RPMI7951 (cell line): ENCODE data around the gene RALGDS. TPM values are rescaled to one million over a fixed set of nuclear protein-coding genes. Genes with fewer than 3 reads are reported as not detected.
A peak's percentile ranks its signal among the peaks of the same experiment; 100 is the strongest.
"Not testable (repeated sequence)": the region's sequence is repeated elsewhere in the genome, so short reads cannot be mapped to it uniquely, and the experiment has no call there.

ENCODE experiments used
- DNase-seq: peaks from one replicate; pipeline ENCODE4 v3.0.0-alpha.2; 2012; ENCODE audit warnings: low read depth
- total RNA-seq: library from RNA; depleted of rRNA; stranded (reverse); fragments of >200 nt; shearing (Covaris generic); gene quantifications from 2 replicates; pipeline ENCODE4 v1.2.3, GENCODE V29; 2014

The RALGDS gene
- total RNA-seq, 1 experiment from 2014 or later = 18.9 TPM

GRCh38 chr9:133107961-133108793 is 12.9 kb downstream of the RALGDS start:
- DNase-seq = no peak

- DNase-seq = no peak
Observed at GRCh38 chr9:133107245-133107722, 13.8 kb downstream of the RALGDS start.

- DNase-seq = no peak
Observed at GRCh38 chr9:133106511-133107244, 14.4 kb downstream of the RALGDS start.

- no peak for DNase-seq
Observed at GRCh38 chr9:133105461-133105770, 15.6 kb downstream of the RALGDS start.

GRCh38 chr9:133104718-133105460 is 16.2 kb downstream of the RALGDS start:
- no peak for DNase-seq

- no peak for DNase-seq
Observed at GRCh38 chr9:133103987-133104505, 17.0 kb downstream of the RALGDS start.

GRCh38 chr9:133103183-133103986 is 17.7 kb downstream of the RALGDS start:
- peak; percentile 35 for DNase-seq

GRCh38 chr9:133102190-133103021 is 18.6 kb downstream of the RALGDS start:
- DNase-seq = no peak

- no peak for DNase-seq
Observed at GRCh38 chr9:133101356-133102189, 19.5 kb downstream of the RALGDS start.

- DNase-seq = no peak
Observed at GRCh38 chr9:133100506-133101355, 20.3 kb downstream of the RALGDS start.

- no peak for DNase-seq
Observed at GRCh38 chr9:133099726-133100505, 21.1 kb downstream of the RALGDS start.

GRCh38 chr9:133098871-133099270 is 22.2 kb downstream of the RALGDS start:
- DNase-seq = no peak

- DNase-seq = no peak
Observed at GRCh38 chr9:133098104-133098754, 22.8 kb downstream of the RALGDS start.

GRCh38 chr9:133094842-133095393 is 26.1 kb downstream of the RALGDS start:
- no peak for DNase-seq

- DNase-seq = not testable (repeated sequence)
Observed at GRCh38 chr9:133094351-133094750, 26.7 kb downstream of the RALGDS start.

GRCh38 chr9:133090752-133091385 is 30.2 kb downstream of the RALGDS start:
- DNase-seq = no peak
